ENCODE results near the gene PRELP.

- TF ChIP-seq CTCF (conservative IDR thresholded peaks at IDR 0.05; ENCODE audit: low read depth, low read length) (no peak), EZH2phosphoT487 (IDR thresholded peaks at IDR 0.05; ENCODE audit: borderline replicate concordance, low read length) (no peak), EZH2 (IDR thresholded peaks at IDR 0.05; ENCODE audit: low read length, unreplicated experiment) (no peak)
Measured at GRCh38 chr1:203517426-203518110, 42.0 kb downstream of the PRELP start.
